Hematopoietic multipotent progenitor cell treated with erythropoietin and hydrocortisone succinate and interleukin-3 and kit ligand, for 17 days (in vitro differentiated cells): ENCODE measurements around the gene LTBP1.

Experiments used
- DNase-seq: peaks from one replicate; pipeline ENCODE4 v3.0.0-alpha.2; 2015; ENCODE audit warnings: low spot score

The LTBP1 gene

DNA sequence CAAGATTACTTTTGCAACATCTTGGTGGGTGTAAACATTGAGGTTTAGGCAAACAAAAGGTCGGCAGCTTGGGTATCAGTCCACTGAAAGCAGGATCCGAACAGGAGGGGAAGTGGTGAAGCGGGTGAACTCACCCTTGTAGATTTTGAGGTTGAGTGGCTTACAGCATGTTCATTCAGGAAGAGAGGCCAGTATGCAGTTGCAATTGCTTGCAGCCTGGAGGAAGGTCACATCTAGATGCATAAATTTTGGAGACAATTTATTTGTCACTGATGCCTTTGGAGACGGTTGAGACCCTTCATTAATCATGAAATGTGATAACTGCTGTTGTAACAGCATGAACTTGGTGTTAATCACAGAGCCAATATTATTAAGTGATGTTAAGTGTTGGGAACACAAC, 131.1 kb downstream of the LTBP1 start:
- no peak for DNase-seq

DNA sequence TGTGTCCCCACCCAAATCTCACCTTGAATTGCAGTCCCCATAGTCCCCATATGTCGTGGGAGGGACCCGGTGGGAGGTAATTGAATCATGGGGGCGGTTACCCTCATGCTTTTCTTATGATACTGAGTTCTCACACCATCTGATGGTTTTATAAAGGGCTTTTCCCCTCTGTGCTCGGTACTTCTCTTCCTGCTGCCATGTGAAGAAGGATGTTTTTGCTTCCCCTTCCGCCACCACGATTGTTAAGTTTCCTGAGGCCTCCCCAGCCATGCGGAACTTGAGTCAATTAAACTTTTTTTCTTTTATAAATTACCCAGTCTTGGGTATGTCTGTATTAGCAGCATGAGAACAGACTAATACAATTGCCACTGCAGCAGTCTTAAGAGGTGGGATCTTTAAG, 134.9 kb downstream of the LTBP1 start:
- DNase-seq = no peak

DNA sequence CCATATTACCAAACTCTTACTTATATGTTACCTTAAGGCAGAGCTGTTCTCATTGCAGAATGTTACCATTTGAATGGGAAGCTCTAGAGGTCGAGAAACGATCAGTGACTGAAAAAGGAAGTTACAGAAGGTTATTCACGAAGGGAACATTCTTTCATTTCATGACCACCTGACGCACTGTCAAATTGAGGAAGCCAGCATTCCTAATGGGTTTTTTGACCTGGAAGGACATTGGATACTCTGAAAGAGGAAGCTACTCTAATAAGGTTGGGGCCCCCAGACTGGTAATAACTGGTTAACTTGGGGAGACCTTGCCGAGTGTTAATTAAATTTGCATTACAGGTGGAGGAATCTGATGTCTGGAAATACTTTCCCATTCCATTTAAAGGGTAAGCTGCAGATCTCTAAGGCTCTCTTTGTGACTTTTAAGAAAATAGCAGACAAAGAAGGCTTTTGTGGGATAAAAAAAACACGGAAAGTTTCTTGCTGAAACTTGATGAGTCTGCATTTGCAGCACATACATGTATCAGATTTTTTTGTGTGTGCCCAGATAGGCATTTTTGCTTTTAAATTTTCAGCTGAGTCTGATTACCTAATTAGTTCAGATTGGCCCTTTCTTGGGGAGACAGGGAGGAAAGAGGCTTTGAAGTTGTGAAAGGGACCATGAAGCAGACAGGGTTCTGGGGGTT, 137.1 kb downstream of the LTBP1 start:
- DNase-seq = no peak

DNA sequence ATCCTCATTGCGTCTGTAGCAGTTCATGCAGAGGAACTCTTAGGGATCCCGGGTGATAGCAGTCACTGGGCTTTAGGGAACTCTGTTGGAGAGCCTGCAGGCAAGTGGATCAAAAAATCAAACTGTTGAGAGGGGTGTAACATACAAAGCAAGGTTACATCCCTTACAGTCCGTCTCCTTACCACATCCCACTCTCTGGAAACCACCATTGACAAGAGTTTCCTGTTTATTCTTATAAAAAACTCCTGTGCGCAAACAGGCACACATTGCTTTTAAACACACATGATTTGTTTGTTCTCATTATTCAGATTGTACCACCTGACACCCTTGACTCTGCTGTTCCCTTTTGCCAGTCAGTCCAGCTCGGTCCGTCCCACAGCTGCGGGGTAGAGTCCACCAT, 137.7 kb downstream of the LTBP1 start:
- DNase-seq = no peak

DNA sequence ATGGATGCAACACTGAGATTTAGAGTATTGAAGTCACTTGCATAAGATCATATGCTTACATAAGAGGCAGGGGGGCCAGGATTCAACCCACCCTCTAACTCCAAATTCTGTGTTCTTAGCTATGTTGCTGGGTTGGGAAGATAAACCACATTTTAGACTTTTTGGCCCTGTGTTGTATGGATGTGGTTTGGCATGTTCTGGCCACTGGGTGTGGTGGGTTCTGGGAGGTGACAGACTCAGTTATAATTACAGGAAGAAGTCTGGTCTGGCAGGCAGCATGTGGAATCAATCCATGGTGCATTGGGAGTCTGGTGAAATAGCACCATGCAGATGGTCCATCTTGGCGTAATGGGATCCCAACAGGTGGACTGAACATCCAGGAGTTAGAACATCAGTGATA, 138.9 kb downstream of the LTBP1 start:
- DNase-seq = no peak

DNA sequence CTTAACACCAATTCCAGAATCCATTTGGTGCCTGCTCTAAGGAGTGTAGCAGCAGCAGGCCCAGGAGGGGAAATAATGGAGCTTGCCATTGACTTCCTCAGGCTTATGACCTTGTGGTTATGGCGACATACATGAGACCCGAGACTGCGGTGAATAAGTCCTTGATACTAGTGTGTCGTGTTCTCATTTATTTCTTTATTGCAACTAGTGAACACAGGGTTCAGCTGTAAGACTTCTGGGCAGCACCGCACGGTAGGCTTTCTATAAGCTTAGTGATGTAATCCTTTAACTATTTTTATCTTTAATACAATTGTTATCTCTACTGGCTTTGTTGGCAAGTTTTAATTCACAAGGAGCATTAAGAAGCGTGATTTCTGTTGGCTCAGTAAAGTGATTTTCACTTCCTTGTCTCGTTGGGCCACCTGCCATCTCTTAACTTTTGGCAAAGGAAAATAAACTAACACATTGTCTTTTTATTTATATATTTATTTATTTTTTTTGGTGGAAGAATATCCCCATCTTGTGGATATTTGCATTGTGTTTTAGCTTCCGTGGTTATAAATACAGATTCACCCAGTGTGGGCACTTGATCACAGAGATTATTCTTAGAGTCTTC, 139.8 kb downstream of the LTBP1 start:
- DNase-seq = no peak

DNA sequence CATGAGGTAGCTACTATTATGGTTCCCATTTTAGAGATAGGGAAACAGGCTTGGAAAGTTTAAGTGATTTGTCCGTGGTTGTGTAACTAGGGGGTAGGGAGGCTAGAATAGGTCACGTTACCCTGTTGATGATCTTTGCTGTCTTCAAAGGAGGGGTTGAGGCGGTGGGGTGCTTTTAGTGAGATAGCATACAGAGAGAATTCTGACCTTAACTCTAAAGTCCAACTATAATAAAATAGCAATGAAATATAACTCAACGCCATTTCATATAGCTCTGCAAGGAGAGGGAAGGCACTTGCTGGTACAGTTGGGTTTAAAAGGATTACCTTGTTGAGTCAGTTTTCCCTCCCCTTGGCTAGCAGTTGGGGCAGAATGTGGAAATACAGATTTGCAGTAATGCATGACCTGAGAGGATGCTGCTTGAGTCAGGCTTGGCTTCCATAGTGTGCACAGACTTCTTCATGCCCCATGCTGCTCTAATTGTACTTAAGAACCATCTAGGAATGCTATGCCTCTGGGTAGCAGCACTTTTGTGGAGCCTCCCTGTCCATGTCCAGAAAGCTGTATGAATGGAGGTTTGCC, 143.9 kb downstream of the LTBP1 start:
- no peak for DNase-seq

DNA sequence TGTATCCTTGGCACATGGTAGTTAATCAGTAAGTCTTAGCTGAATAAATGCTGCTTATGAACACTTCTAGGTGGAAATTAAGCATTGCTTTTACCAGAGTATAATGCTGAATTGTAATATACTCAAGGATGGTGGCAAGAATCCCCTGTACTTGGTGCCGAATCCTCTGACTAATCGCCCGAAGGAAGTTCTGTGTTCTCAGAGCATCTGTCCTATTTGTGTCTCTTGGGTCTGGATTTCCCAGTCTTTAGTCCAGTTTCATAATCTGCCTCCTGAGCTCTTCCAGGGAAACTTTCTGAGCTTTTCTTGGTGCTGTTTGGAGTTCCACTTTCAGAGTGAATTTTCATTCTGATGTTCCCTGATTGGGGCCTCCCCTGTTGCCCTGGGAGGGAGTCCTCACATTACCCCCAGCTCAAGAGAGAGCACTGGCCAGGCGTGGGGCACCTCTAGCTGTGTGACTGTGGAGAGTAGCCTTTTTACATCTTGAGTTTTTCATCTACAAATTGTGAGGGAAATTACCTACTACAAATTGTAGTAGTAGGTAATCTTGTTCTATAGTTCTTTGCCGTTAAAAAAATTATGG, 144.9 kb downstream of the LTBP1 start:
- DNase-seq = no peak

DNA sequence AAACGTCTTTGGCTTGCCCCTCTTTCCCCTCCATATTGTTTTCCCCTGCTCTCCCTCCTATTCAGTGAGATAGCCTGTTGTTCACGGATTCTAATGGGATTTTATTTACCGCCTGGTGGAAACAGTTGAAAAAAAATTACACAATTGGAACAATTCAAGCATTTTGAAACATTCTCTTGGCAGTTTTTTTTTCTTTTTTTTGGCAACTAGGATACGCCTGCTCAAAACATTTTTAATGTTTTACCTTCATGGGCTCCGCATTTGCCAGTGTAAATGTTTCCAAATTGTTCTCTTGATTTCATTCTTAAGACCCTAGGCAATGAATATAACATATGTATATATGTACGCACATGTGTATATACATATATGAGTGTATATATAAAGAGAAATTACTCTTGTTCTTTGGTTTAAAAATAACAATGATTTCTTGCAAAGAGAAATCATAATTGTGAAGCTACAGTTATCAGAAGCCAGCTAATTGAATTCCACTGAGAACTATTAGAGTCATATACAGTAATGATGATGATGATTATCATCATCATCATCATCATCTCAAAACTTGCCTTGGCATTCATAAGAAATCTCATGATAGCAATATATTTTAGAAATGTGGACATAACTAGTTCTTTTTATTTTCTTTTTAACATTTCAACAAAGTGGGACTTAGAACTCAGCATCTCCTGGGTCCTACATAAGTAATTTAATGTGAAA, 146.7 kb downstream of the LTBP1 start:
- DNase-seq = no peak

DNA sequence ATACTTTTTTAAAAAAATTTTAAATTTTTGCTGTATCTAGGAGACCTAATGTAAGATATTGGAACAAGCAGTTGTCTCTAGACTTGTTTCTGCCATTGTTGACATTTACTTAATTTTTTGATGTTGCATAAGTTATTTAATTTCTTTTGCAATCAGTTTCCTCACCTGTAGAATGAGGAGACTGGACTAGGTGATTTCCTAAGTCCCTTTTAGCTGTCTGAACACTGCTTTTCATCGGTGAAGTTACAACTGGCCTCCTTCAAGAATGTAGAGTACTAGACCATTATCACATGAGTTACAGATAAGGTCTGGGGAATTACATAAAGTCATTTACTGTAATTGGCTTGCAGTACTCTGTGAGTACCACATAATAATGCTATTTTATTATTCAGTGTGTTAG, 147.6 kb downstream of the LTBP1 start:
- DNase-seq = no peak

DNA sequence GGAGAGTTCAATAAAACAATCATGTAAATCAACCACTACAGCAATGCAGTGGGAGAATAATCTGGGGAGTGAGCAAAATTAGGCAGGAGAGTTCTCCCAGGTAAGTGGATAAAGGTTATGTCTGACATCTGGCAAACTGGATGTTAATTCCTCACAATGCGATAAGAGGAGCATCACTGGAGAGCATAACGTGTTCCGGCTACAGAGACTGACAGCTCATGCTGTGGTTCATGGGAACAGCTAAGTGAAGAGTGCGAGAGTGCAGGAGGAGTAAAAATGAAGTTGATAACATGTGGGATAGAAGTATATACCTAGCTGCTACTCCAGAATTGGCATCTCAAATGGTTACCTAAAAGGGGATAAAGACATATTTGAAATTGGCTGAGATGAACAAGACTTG, 153.2 kb downstream of the LTBP1 start:
- DNase-seq = no peak

DNA sequence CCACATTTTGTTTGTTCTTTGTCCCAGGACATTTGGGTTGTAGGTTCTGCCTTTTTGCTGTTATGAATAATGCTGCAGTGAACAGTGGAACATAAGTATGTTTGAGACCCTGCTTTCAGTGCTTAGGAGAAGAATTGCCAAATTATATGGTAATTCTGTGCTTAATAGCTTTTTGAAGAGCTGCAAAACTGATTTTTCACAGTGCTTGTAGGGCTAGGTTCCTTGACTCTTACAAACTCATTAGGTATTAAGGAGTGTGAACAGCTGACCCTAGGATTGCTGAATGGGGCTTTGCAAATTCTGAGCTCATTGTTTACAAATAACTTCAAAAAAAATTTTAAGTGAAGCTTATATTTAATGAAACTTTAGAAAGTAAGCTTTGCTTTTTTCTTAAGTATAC, 154.2 kb downstream of the LTBP1 start:
- no peak for DNase-seq

DNA sequence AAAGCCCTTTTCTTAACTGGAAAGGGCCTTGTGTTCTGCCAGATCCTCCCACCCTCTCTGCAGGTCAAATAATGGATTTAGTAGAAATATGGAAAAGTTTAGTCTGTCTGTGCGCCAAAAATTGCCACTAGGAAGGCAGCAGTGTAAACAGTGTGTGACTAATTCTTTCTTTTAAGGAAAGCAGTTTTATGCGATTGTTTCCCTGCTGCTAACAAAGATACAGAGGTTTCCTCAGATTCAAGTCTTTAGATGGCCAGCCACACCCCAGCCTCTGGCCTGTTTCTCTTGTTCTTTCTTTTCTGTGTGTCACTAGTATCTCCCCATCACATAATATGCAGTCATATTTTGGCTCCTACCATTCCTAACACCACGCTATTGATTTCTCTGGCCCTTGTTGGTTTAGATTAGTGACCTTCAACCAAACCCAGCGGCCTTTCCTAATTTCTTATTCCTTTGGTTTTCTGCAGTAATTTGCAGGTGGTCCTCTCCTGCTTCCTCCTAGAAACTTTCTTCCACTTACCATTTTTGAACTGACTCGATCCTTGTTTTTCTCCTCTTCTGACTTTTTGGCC, 157.4 kb downstream of the LTBP1 start:
- DNase-seq = no peak

DNA sequence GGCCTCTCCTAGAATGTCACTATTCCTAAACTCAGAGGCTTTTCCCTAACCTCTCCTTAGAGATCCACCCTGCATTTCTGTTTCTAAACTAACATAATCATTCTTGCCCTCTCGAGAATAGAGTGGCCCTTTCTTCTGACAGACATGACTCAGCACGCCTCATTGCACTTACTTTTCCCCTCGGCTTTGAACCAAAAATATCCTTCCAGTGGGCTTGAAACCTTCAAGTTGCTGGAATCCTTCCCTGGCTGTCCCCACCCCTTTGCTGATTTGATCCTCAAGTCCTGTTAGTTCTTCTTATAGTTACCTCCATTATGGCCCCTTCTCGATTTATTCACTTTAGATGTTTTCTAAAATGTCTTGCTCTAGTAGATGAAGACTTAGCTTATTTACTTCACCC, 158.0 kb downstream of the LTBP1 start:
- no peak for DNase-seq

DNA sequence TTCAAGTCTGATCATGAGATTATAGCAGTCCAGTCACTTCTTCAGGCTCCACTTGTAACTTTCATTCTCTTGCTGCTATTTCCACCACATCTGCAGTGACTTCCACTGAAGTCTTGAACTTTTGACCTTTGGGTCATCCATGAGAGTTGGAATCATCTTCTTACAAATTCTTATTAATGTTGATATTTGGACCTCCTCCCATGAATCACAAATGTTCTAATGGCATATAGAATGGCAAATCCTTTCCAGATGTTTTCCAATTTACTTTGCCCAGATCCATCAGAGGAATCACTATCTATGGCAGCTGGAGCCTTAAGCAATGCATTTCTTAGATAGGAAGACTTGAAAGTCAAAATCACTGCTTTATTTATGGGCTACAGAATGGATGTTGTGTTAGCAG, 159.4 kb downstream of the LTBP1 start:
- no peak for DNase-seq

DNA sequence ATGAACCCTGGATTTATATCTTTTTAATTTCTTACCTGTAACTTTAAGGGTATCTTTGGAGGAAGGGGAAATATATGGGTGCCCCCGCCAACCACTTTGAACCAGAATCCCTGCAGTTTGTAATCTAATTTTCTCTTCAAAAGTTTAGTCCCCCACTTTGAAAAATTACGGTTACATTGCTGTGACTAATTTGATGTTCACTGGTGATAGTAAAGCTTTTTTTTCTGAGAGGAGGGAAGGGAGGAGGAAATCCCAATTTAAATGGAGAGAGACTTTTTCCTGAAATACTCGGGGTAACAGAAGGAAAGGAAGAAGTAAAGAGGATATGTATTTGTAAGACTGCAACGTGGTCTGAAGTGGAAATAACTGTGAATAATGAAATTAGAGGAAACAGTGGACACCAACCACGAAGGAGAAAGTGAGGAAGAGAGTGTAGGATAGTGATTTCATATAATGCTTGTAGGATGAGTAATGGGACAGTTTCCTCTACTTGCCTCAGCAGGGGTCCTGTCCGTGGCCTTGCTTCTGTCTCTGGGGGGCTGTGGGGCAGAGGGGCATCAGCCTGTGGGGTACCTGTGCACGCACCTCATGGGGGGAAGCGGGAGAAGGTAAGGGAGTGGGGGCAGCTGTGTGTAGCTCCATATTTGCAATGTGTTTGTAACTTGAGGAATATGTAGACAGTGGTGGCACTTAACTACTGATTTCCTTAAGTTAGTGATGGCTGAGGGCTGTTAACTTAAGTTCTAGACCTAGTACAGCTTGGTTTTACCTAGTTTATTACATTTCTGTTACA, 161.1 kb downstream of the LTBP1 start:
- no peak for DNase-seq

DNA sequence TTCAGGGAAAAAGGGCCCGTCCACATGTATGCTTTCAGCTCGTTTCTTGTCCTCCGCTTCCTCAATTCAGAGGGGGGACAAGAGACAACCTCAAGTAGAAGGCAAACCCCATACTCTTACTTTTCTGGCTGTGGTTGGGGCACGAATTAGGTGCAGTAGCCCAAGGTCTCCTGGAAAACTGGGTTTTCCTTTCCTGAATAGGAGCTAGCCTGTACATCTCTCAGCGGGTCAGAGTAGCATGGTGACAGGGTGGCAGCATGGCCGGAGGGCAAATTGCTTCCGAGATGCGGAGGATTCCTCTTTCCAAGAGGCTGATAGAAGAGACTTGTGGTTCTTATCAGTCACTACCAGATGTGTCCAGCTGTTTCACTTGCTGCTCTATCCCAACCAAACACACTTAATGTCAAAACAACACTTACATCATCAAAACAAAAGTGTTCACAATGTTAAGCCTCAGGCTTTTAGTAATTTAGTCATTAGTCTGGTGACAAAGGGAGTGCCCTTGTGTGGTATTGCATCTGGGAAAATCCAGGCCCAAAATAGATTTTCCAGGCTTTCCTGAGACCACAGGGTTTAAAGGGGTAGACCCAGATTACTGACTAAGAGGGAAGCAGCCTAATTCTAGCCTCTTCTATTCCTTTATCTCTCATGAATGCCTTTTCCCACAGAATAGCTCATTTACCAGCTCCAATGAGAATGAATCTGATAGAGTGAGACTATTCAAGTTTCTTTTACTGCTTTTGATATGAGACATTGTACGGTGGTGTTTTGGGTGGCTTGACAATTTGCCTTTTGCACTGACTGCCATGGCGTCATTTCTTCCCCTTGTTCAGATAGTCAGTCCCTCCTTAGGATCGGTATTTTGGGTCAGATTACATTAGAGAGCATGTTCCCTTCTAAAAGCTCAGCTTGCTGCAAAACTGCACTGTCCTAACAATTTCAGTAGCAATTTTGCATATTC, 162.0 kb downstream of the LTBP1 start:
- DNase-seq = peak; percentile 72

DNA sequence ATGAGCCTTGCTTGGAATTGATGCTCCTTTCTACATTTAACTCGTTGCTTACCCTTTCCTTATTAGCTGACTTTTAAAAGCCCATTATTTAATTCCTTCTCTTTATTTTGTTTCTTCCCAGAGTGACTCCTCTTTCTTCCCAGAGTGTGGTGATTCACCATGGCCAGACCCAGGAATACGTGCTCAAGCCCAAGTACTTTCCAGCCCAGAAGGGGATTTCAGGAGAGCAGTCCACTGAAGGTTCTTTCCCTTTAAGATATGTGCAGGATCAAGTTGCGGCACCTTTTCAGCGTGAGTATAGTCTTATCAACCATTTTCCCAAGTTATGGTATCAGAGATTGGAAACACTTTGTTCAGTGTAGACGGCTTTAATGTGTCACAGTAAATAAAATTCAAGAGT, 163.7 kb downstream of the LTBP1 start:
- no peak for DNase-seq

DNA sequence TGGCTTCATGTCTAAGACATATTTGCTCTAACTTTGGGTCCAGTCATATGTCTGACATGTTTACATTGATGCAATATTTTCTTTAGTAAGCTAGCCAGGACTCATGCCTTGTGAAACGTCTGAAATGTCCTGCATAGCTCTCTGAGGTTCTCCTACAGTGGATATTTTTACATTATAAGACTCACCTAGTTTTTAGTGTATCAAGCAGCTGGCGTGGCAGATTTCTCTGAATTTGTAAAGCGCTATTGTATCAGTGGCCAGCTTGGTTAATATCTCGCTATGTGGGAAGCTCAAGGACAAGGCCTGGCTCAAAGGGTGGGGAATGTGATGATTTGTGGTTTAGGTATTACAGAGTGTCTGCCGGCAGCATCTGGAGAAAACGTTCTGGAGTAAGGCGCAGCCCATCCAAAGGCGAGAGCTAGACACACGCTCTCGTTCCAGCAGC, 164.3 kb downstream of the LTBP1 start:
- DNase-seq = no peak

DNA sequence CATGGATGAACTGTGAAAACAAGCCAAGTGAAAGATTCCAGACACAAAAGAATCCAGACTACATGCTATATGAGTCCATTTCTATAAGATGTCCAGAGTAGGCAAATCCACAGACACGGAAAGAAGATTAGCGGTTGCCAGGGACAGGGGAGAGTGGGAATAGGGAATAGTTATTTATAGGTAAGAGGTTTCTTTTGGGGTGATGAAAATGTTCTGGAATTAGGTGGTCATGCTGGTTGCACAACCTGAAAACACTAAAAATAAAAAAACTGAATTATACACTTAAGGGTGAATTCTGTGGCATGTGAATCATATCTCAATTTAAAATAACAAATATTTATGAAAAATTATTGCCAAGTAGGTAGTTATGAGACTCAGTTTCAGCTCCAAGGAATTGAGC, 168.4 kb downstream of the LTBP1 start:
- DNase-seq = no peak
